SK-N-SH (cell line): ENCODE data around the gene IGF2R.

Source experiments
- GABPA ChIP-seq: IDR thresholded peaks from 2 replicates; pipeline ENCODE4 v1.4.0; 2012; ENCODE audit warnings: low read depth, mild to moderate bottlenecking
- GATA2 ChIP-seq: sonication (generic); formaldehyde crosslinking; IDR thresholded peaks from 2 replicates; pipeline ENCODE4 v1.5.0; 2020; ENCODE audit warnings: mild to moderate bottlenecking, missing genetic modification reagents
- MEF2A ChIP-seq: IDR thresholded peaks from 2 replicates; pipeline ENCODE4 v1.4.0; 2012; ENCODE audit warnings: low read depth, borderline replicate concordance
- SIN3A ChIP-seq: IDR thresholded peaks from 2 replicates; pipeline ENCODE4 v1.6.1; 2012; ENCODE audit warnings: low read depth, mild to moderate bottlenecking, low read length, moderate library complexity, borderline replicate concordance
- SMC3 ChIP-seq: IDR thresholded peaks from 2 replicates; pipeline ENCODE4 v1.6.1; 2012; ENCODE audit warnings: low read depth, low read length, improper control_type of control experiment
- TAF1 ChIP-seq: IDR thresholded peaks from 2 replicates; pipeline ENCODE4 v1.6.1; 2012; ENCODE audit warnings: low read depth, mild to moderate bottlenecking, low read length, moderate library complexity, borderline replicate concordance
- TCF12 ChIP-seq: IDR thresholded peaks from 2 replicates; pipeline ENCODE4 v1.4.0; 2012
- YY1 ChIP-seq: IDR thresholded peaks from 2 replicates; pipeline ENCODE4 v1.4.0; 2012; ENCODE audit warnings: low read depth, mild to moderate bottlenecking
- TF ChIP-seq, protein P1 (sequence below): fragments of 200-600 bp; sonication (generic); IDR thresholded peaks from 2 replicates; pipeline ENCODE4 v1.6.1; 2017; ENCODE audit warnings: antibody characterized with exemption, mild to moderate bottlenecking, moderate library complexity
- TF ChIP-seq, protein P2 (sequence below): IDR thresholded peaks from 2 replicates; pipeline ENCODE4 v1.6.1; 2012; ENCODE audit warnings: mild to moderate bottlenecking, low read depth, low read length, moderate library complexity
- TF ChIP-seq, protein P3 (sequence below): IDR thresholded peaks from 2 replicates; pipeline ENCODE4 v1.4.0; 2012; ENCODE audit warnings: low read depth, borderline replicate concordance

DNA sequence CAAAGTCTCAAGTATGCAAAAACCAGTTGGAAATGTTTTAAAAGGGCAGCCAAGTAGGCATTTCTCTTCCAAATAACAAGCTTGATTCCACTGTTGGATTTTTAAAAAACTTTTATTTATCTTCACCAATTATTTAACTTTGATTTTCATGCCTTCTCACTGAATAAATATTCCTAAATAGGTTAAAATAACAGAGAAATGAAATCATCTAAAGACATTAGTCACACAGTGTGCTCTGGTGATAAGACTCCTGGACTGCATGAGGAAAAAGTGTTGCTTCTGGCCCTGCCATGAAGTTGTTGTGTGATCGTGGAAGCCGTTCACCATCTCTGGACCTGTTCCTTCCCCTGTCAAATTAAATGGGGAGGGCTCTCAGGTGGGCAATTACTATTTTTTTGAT, 33.8 kb upstream of the IGF2R start:
- TF ChIP-seq SIN3A (no peak), MEF2A (no peak), TAF1 (no peak), GABPA (no peak), SMC3 (no peak), TCF12 (no peak), YY1 (no peak), GATA2 (CRISPR knock-in tag) (no peak)
- TF ChIP-seq, protein P1, sequence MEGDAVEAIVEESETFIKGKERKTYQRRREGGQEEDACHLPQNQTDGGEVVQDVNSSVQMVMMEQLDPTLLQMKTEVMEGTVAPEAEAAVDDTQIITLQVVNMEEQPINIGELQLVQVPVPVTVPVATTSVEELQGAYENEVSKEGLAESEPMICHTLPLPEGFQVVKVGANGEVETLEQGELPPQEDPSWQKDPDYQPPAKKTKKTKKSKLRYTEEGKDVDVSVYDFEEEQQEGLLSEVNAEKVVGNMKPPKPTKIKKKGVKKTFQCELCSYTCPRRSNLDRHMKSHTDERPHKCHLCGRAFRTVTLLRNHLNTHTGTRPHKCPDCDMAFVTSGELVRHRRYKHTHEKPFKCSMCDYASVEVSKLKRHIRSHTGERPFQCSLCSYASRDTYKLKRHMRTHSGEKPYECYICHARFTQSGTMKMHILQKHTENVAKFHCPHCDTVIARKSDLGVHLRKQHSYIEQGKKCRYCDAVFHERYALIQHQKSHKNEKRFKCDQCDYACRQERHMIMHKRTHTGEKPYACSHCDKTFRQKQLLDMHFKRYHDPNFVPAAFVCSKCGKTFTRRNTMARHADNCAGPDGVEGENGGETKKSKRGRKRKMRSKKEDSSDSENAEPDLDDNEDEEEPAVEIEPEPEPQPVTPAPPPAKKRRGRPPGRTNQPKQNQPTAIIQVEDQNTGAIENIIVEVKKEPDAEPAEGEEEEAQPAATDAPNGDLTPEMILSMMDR, result no peak
- TF ChIP-seq, protein P2, sequence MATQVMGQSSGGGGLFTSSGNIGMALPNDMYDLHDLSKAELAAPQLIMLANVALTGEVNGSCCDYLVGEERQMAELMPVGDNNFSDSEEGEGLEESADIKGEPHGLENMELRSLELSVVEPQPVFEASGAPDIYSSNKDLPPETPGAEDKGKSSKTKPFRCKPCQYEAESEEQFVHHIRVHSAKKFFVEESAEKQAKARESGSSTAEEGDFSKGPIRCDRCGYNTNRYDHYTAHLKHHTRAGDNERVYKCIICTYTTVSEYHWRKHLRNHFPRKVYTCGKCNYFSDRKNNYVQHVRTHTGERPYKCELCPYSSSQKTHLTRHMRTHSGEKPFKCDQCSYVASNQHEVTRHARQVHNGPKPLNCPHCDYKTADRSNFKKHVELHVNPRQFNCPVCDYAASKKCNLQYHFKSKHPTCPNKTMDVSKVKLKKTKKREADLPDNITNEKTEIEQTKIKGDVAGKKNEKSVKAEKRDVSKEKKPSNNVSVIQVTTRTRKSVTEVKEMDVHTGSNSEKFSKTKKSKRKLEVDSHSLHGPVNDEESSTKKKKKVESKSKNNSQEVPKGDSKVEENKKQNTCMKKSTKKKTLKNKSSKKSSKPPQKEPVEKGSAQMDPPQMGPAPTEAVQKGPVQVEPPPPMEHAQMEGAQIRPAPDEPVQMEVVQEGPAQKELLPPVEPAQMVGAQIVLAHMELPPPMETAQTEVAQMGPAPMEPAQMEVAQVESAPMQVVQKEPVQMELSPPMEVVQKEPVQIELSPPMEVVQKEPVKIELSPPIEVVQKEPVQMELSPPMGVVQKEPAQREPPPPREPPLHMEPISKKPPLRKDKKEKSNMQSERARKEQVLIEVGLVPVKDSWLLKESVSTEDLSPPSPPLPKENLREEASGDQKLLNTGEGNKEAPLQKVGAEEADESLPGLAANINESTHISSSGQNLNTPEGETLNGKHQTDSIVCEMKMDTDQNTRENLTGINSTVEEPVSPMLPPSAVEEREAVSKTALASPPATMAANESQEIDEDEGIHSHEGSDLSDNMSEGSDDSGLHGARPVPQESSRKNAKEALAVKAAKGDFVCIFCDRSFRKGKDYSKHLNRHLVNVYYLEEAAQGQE, result no peak
- TF ChIP-seq, protein P3, sequence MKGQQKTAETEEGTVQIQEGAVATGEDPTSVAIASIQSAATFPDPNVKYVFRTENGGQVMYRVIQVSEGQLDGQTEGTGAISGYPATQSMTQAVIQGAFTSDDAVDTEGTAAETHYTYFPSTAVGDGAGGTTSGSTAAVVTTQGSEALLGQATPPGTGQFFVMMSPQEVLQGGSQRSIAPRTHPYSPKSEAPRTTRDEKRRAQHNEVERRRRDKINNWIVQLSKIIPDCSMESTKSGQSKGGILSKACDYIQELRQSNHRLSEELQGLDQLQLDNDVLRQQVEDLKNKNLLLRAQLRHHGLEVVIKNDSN, result no peak
